ENCODE results near the gene TRHDE. TPM values are rescaled to one million over a fixed set of nuclear protein-coding genes. Genes with fewer than 3 reads are reported as not detected.

TRHDE gene
- total RNA-seq, 1 donor from 2014 or later, result 34.9 TPM

DNA sequence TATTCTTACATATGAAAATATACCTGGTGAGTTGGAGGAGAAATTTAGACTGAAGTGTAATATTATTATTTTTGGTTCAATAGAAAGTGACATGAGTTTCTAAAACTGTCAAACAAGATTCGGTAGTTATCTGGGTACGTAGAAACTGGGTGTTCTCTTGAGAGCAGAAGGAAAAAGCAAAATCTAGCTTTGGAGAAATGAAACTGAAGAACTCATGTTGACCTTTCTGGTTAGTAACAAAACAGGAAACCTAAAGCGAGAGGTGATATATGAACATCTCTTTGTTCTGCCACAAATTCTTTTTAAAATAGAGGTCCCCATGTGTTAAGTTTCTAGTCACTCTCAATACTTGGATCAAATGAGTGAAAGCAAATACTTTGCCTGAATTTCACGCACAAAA is 401.7 kb downstream of the TRHDE start:
- H3K9me3 ChIP-seq, result no peaks in the 10 kb centered on the region
- no peaks in the 10 kb centered on the region for H3K4me1 ChIP-seq
- no peaks in the 10 kb centered on the region for H3K36me3 ChIP-seq
- H3K4me3 ChIP-seq, result no peak overlapping the region
- DNase-seq (ENCODE audit: extremely low spot score in 2 of 2), result no peak
- H3K27me3 ChIP-seq, result no peaks in the 10 kb centered on the region
- no peak for TF ChIP-seq POLR2A (IDR thresholded peaks at IDR 0.05)
- TF ChIP-seq POLR2AphosphoS5 (IDR thresholded peaks at IDR 0.05; ENCODE audit: insufficient read depth in 1 of 2, low read depth in 1 of 2), result no peak
- no peak for TF ChIP-seq CTCF (IDR thresholded peaks at IDR 0.05)
- intact Hi-C loops (cut with DNase I), result no loop called here
- H3K27ac ChIP-seq, result no peak overlapping the region

- no peaks in the 10 kb centered on the region for H3K9me3 ChIP-seq
- H3K4me3 ChIP-seq, result no peak overlapping the region
- no peak overlapping the region for H3K27ac ChIP-seq
- no peak for TF ChIP-seq POLR2AphosphoS5 (IDR thresholded peaks at IDR 0.05; ENCODE audit: insufficient read depth in 1 of 2, low read depth in 1 of 2)
- no peak for TF ChIP-seq POLR2A (IDR thresholded peaks at IDR 0.05)
- TF ChIP-seq CTCF (IDR thresholded peaks at IDR 0.05), result no peak
- H3K4me1 ChIP-seq, result no peaks in the 10 kb centered on the region
- DNase-seq (ENCODE audit: extremely low spot score in 2 of 2), result no peak
- no peaks in the 10 kb centered on the region for H3K36me3 ChIP-seq
- no peaks in the 10 kb centered on the region for H3K27me3 ChIP-seq
- intact Hi-C loops (cut with DNase I), result no loop called here
These were observed 404.4 kb downstream of the TRHDE start for GRCh38 chr12:72676556-72676955.

- no peak for DNase-seq (ENCODE audit: extremely low spot score in 2 of 2)
- intact Hi-C loops (cut with DNase I), result no loop called here
- Histone ChIP-seq H3K4me3 (no peak overlapping the region), H3K4me1 (no peaks in the 10 kb centered on the region), H3K27me3 (no peaks in the 10 kb centered on the region), H3K27ac (no peak overlapping the region), H3K36me3 (no peaks in the 10 kb centered on the region), H3K9me3 (no peaks in the 10 kb centered on the region)
- TF ChIP-seq POLR2AphosphoS5 (IDR thresholded peaks at IDR 0.05; ENCODE audit: insufficient read depth in 1 of 2, low read depth in 1 of 2) (no peak), CTCF (IDR thresholded peaks at IDR 0.05) (no peak), POLR2A (IDR thresholded peaks at IDR 0.05) (no peak)
These were observed 405.0 kb downstream of the TRHDE start for GRCh38 chr12:72677139-72677538.

DNA sequence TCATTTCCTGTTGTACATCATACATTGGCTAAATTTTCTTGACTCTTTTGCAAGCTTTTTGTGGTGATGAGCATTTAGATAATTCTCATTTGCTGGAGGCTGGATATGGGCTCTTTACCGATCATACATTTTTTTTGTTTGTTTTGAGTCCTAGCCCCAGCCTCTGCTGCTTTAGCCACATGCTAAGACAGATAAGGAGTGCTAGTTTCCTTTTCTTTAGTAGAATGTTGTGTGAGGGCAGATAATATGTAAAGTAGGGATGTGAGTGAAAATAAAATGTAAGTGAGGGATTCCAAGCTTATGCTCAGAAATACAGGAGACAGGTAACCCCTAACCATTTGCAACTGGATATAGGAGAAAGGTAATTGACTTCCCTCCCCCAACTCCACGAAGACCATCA is 405.7 kb downstream of the TRHDE start:
- Histone ChIP-seq H3K27ac (no peak overlapping the region), H3K9me3 (no peaks in the 10 kb centered on the region), H3K4me3 (no peak overlapping the region), H3K4me1 (no peaks in the 10 kb centered on the region), H3K36me3 (no peaks in the 10 kb centered on the region), H3K27me3 (no peaks in the 10 kb centered on the region)
- TF ChIP-seq CTCF (IDR thresholded peaks at IDR 0.05), result no peak
- no peak for TF ChIP-seq POLR2A (IDR thresholded peaks at IDR 0.05)
- TF ChIP-seq POLR2AphosphoS5 (IDR thresholded peaks at IDR 0.05; ENCODE audit: insufficient read depth in 1 of 2, low read depth in 1 of 2), result no peak
- DNase-seq (ENCODE audit: extremely low spot score in 2 of 2), result no peak
- intact Hi-C loops (cut with DNase I), result no loop called here

- Histone ChIP-seq H3K36me3 (no peaks in the 10 kb centered on the region), H3K4me3 (no peak overlapping the region), H3K4me1 (no peaks in the 10 kb centered on the region), H3K9me3 (no peaks in the 10 kb centered on the region), H3K27me3 (no peaks in the 10 kb centered on the region), H3K27ac (no peak overlapping the region)
- intact Hi-C loops (cut with DNase I), result no loop called here
- no peak for DNase-seq (ENCODE audit: extremely low spot score in 2 of 2)
- TF ChIP-seq POLR2A (IDR thresholded peaks at IDR 0.05) (no peak), CTCF (IDR thresholded peaks at IDR 0.05) (no peak), POLR2AphosphoS5 (IDR thresholded peaks at IDR 0.05; ENCODE audit: insufficient read depth in 1 of 2, low read depth in 1 of 2) (no peak)
These were observed 407.1 kb downstream of the TRHDE start for GRCh38 chr12:72679147-72679757.

Measured in vagina (tissue), 2 donors.